Esophagus squamous epithelium (tissue), 4 donors: ENCODE measurements around the gene MTX1.

ENCODE experiments used
- POLR2A ChIP-seq, 4 donors: fragments of 450-650 bp; IDR thresholded peaks; one replicate each; pipeline ENCODE4 v1.6.1; 2017; ENCODE audit warnings: antibody characterized with exemption in 4 of 4, mild to moderate bottlenecking in 4 of 4, moderate library complexity in 3 of 4
- TF ChIP-seq, protein P1 (sequence below), 6 experiments: fragments of 450-650 bp in 4 of 6; fragments of 200-600 bp in 2 of 6; sonication (generic) in 2 of 6; IDR thresholded peaks; one replicate each; pipeline ENCODE4 v1.5.1; 2016 to 2019; ENCODE audit warnings: antibody characterized with exemption in 6 of 6, mild to moderate bottlenecking in 4 of 6, moderate library complexity in 4 of 6

- TF ChIP-seq, protein P1, sequence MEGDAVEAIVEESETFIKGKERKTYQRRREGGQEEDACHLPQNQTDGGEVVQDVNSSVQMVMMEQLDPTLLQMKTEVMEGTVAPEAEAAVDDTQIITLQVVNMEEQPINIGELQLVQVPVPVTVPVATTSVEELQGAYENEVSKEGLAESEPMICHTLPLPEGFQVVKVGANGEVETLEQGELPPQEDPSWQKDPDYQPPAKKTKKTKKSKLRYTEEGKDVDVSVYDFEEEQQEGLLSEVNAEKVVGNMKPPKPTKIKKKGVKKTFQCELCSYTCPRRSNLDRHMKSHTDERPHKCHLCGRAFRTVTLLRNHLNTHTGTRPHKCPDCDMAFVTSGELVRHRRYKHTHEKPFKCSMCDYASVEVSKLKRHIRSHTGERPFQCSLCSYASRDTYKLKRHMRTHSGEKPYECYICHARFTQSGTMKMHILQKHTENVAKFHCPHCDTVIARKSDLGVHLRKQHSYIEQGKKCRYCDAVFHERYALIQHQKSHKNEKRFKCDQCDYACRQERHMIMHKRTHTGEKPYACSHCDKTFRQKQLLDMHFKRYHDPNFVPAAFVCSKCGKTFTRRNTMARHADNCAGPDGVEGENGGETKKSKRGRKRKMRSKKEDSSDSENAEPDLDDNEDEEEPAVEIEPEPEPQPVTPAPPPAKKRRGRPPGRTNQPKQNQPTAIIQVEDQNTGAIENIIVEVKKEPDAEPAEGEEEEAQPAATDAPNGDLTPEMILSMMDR (IDR thresholded peaks at IDR 0.05) = no peak
- TF ChIP-seq POLR2A (IDR thresholded peaks at IDR 0.05) = no peak
These were observed 49.5 kb upstream of the MTX1 start for GRCh38 chr1:155158991-155159390.
